Heart left ventricle (tissue), 16 donors: ENCODE data around the gene DNM3. TPM values are rescaled to one million over a fixed set of nuclear protein-coding genes. Genes with fewer than 3 reads are reported as not detected.

ENCODE experiments used
- ATAC-seq, 4 donors: fragments of 200-7000 bp; cut with Tn5 transposase; one replicate each; pipeline ENCODE4 v1.9.1; 2020 to 2022; ENCODE audit warnings: moderate library complexity in 4 of 4, mild to moderate bottlenecking in 3 of 4, moderate number of reproducible peaks in 1 of 4
- DNase-seq, 5 donors: peaks; one replicate each; pipeline ENCODE4 v3.0.0-alpha.2; 2020
- H3K27ac ChIP-seq, 12 donors: fragments of 200-600 bp; sonication (generic) in 4 of 12; one replicate each; pipeline versions ENCODE4 v1.5.0 to v1.8.0; 2016 to 2022; ENCODE audit warnings: mild to moderate bottlenecking in 2 of 12
- H3K27me3 ChIP-seq, 9 donors: fragments of 200-600 bp; sonication (generic) in 2 of 9; one replicate each; pipeline versions ENCODE4 v1.5.1 to v1.8.0; 2016 to 2022; ENCODE audit warnings: mild to moderate bottlenecking in 3 of 9
- H3K36me3 ChIP-seq, 9 donors: fragments of 200-600 bp; sonication (generic) in 2 of 9; one replicate each; pipeline versions ENCODE4 v1.5.0 to v1.8.0; 2018 to 2022; ENCODE audit warnings: mild to moderate bottlenecking in 2 of 9
- H3K4me1 ChIP-seq, 12 donors: fragments of 200-600 bp; sonication (generic) in 4 of 12; one replicate each; pipeline versions ENCODE4 v1.5.0 to v1.8.0; 2016 to 2022; ENCODE audit warnings: mild to moderate bottlenecking in 3 of 12
- H3K4me3 ChIP-seq, 12 donors: fragments of 200-600 bp; sonication (generic) in 4 of 12; one replicate each; pipeline versions ENCODE4 v1.5.0 to v1.8.0; 2017 to 2022; ENCODE audit warnings: mild to moderate bottlenecking in 9 of 12, moderate library complexity in 4 of 12
- H3K9me3 ChIP-seq, 12 donors: fragments of 200-600 bp; sonication (generic) in 4 of 12; one replicate each; pipeline versions ENCODE4 v1.5.0 to v1.8.0; 2016 to 2022; ENCODE audit warnings: mild to moderate bottlenecking in 1 of 12
- POLR2A ChIP-seq, 2 donors: fragments of 450-650 bp; IDR thresholded peaks; one replicate each; pipeline ENCODE4 v1.6.1; 2017; ENCODE audit warnings: antibody characterized with exemption in 2 of 2, mild to moderate bottlenecking in 2 of 2, moderate library complexity in 2 of 2
- WGBS, 4 donors: extraction: QIAGEN DNeasy Blood & Tissue Kit in 2 of 4; methylation state at CpG; one replicate each; pipeline versions ENCODE4 v1.1.5 to v1.1.7; 2013 to 2018; 5-methylcytosine and 5-hydroxymethylcytosine counted together
- intact Hi-C, 10 donors: fragments of 100-400 bp; cut with DNase I; formaldehyde crosslinking; loops; one replicate each; pipeline versions ENCODE4 v1.11.1 to v1.14.2; 2022
- polyA plus RNA-seq, 2 donors: library from polyadenylated mRNA; stranded (reverse); fragments of 200-250 nt; gene quantifications; one replicate each; pipeline ENCODE4 v1.2.3, GENCODE V29; 2013
- total RNA-seq, 9 donors: library from RNA; depleted of rRNA in 2 of 9; stranded (reverse); fragments of >200 nt in 2 of 9; fragmentation: NEBNext Ultra II Directional in 3 of 9; extraction: Animal tissue kit (Norgen Biotek cat#: 25700) in 3 of 9; gene quantifications; one replicate each; pipeline versions ENCODE4 v1.1.0 to v1.2.4, GENCODE V29; 2016 to 2023
- TF ChIP-seq, protein P1 (sequence below), 12 donors: fragments of 200-600 bp; sonication (generic) in 4 of 12; IDR thresholded peaks; one replicate each; pipeline versions ENCODE4 v1.5.0 to v1.8.0; 2018 to 2022; ENCODE audit warnings: antibody characterized with exemption in 12 of 12, mild to moderate bottlenecking in 5 of 12
- donor health status: ischemic (EF 13 %, LVEDD 7.1; RV severe dilation, severe dysfunction).
- donor health status: healthy with polysubstance abuse.
- donor health status: DM: no; HTN: yes; CAD: no.
- donor health status: DM: no; HTN: no; CAD: no.
- donor health status: ischemic (EF 25% LVEDD 6.9; RV normal size, moderate dysfunction).
- donor health status: ischemic (EF 25% LVEDD 5.7; RV mildly dilated, moderate dysfunction).
- donor health status: healthy.
- donor health status: DM: yes; HTN: yes; CAD: no.
- donor health status: ischemic (EF 35%, LVEDD 5.7; RV mildly dilated, moderate dysfunction).
- donor health status: nonischemic (EF 11% LVEDD 7.7; RV severe dilation, severe dysfunction).
- donor health status: DM: yes; HTN: yes; CAD: no.
- donor health status: PGD.
- donor health status: ischemic (EF 29% LVEDD 5.4; RV normal size, mild dysfunction).
- donor health status: nonischemic (EF 23%, LVEDD 6.1; RV moderate dilation, normal function).

DNM3 gene
- total and polyA plus RNA-seq, 11 donors = 0.44 to 3.9 (median 1.9) TPM

DNA sequence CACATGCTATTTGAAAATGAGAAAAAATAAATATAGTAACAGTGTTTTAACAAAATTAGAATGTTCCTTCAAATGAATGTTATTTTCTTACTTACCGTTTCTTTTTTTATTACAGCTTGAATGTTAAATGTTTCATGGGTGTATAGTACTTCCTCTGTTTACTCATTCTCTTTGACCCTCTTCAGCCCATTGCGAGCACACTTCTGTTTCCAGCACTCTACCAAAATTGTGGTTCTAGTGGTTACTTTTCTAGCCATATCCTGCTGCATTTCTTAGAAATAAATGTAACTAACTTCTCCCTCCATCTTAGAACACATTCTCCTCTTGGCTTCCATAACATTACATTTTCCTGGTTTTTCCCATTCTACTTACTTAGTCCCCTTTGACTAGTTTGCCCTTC lies 389.2 kb downstream of the DNM3 start:
- ATAC-seq = no peak
- Histone ChIP-seq H3K27me3 (no peaks in the 10 kb centered on the region), H3K36me3 (no peaks in the 10 kb centered on the region), H3K9me3 (no peaks in the 10 kb centered on the region), H3K4me3 (no peak overlapping the region), H3K4me1 (no peaks in the 10 kb centered on the region), H3K27ac (no peak overlapping the region)
- DNase-seq = no peak
- TF ChIP-seq, protein P1, sequence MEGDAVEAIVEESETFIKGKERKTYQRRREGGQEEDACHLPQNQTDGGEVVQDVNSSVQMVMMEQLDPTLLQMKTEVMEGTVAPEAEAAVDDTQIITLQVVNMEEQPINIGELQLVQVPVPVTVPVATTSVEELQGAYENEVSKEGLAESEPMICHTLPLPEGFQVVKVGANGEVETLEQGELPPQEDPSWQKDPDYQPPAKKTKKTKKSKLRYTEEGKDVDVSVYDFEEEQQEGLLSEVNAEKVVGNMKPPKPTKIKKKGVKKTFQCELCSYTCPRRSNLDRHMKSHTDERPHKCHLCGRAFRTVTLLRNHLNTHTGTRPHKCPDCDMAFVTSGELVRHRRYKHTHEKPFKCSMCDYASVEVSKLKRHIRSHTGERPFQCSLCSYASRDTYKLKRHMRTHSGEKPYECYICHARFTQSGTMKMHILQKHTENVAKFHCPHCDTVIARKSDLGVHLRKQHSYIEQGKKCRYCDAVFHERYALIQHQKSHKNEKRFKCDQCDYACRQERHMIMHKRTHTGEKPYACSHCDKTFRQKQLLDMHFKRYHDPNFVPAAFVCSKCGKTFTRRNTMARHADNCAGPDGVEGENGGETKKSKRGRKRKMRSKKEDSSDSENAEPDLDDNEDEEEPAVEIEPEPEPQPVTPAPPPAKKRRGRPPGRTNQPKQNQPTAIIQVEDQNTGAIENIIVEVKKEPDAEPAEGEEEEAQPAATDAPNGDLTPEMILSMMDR (IDR thresholded peaks at IDR 0.05) = no peak
- no peak for TF ChIP-seq POLR2A (IDR thresholded peaks at IDR 0.05)
- intact Hi-C loops = no loop called here
- WGBS, 4 donors = 93 to 97% (median 96%) methylated on average over 2 of the region's 2 CpGs

DNA sequence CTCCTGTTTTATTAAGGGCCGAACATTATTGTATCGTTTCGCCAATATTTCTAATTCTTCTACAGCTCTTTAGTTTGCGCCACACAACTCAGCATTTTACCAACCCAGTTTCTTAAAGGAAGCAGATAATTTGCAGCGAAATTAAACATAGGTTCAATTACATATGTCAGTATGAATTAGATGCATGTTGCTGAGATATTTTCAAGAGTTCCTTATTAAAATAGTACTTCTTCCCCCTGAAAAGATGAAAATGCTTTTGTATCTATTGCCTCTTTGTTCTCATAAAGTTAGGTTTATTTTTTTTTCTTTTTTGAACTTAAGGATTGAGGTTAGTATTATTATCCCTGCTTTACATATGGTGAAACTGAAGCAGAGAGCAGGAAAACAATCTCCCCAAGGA lies 395.7 kb downstream of the DNM3 start:
- TF ChIP-seq, protein P1 (IDR thresholded peaks at IDR 0.05) = no peak
- TF ChIP-seq POLR2A (IDR thresholded peaks at IDR 0.05) = no peak
- ATAC-seq (no peak), DNase-seq (no peak)
- no peaks in the 10 kb centered on the region for H3K9me3 ChIP-seq
- H3K4me3 ChIP-seq = no peak overlapping the region
- intact Hi-C loops = no loop called here
- peaks cover 0 to 7% (median 0%) of the 10 kb centered on the region in 12 donors for H3K4me1 ChIP-seq
- no peaks in the 10 kb centered on the region for H3K27me3 ChIP-seq
- no peaks in the 10 kb centered on the region for H3K36me3 ChIP-seq
- WGBS, 4 donors = 95 to 98% (median 95%) methylated on average over 5 of the region's 5 CpGs
- no peak overlapping the region for H3K27ac ChIP-seq

DNA sequence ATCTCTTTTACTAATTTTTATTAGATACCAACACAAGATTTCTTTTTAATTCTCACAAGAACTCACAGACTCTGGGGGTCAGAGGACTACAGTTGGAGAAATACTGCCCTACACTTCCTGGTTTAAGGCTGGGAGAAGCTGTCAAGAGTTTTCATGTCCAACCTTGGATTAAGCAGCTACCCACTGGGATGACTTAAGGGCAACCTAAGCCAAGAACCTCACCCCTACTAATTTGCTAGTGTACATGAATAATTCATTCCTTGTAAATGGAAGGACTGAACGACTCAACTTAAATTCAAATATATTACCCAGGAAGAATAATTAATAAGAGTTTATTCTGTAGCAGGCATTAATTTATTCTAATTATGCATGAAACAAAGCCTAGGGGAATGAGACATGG lies 396.9 kb downstream of the DNM3 start:
- intact Hi-C loops = no loop called here
- H3K27ac ChIP-seq = no peak overlapping the region
- peaks cover 0 to 7% (median 0%) of the 10 kb centered on the region in 12 donors for H3K4me1 ChIP-seq
- no peaks in the 10 kb centered on the region for H3K27me3 ChIP-seq
- no peak for TF ChIP-seq POLR2A (IDR thresholded peaks at IDR 0.05)
- TF ChIP-seq, protein P1 (IDR thresholded peaks at IDR 0.05) = no peak
- 89 to 97% (median 97%) methylated on average over 1 of the region's 1 CpG for WGBS, 4 donors
- ATAC-seq (no peak), DNase-seq (no peak)
- no peaks in the 10 kb centered on the region for H3K9me3 ChIP-seq
- H3K4me3 ChIP-seq = no peak overlapping the region
- no peaks in the 10 kb centered on the region for H3K36me3 ChIP-seq

DNA sequence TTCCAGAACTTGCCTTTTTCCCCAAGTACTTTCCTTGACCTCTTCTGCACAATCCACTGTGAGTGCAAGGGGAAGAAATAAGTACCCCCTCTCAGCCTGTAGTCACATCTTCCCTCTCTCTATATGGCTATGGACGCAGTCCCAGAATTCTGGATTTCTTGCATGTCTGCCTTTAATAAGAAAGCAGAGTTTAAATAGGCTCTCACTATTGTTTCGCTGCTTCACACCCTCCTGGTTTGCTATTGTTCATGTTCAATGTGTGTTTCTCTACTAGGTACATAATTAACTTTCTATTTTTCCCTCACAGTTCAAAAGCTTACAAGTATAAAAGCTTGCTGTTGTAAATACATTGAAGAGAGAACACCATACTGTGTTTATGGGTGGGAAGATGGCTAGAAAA lies 397.7 kb downstream of the DNM3 start:
- WGBS, 4 donors = 94 to 97% (median 95%) methylated on average over 2 of the region's 2 CpGs
- DNase-seq (no peak), ATAC-seq (no peak)
- no peak for TF ChIP-seq POLR2A (IDR thresholded peaks at IDR 0.05)
- TF ChIP-seq, protein P1 (IDR thresholded peaks at IDR 0.05) = no peak
- H3K27me3 ChIP-seq = no peaks in the 10 kb centered on the region
- intact Hi-C loops = no loop called here
- no peak overlapping the region for H3K4me3 ChIP-seq
- H3K36me3 ChIP-seq = no peaks in the 10 kb centered on the region
- H3K27ac ChIP-seq = no peak overlapping the region
- H3K9me3 ChIP-seq = no peaks in the 10 kb centered on the region
- peaks cover 0 to 7% (median 0%) of the 10 kb centered on the region in 12 donors for H3K4me1 ChIP-seq
